NCI-H1694 (cell line): ENCODE data around the gene SYT6.
"Not testable (repeated sequence)": the region's sequence is repeated elsewhere in the genome, so short reads cannot be mapped to it uniquely, and the experiment has no call there.

Experiments used
- DNase-seq: peaks from one replicate; lab custom pipeline; 2025; lab: John Stamatoyannopoulos, UW

Gene SYT6

DNA sequence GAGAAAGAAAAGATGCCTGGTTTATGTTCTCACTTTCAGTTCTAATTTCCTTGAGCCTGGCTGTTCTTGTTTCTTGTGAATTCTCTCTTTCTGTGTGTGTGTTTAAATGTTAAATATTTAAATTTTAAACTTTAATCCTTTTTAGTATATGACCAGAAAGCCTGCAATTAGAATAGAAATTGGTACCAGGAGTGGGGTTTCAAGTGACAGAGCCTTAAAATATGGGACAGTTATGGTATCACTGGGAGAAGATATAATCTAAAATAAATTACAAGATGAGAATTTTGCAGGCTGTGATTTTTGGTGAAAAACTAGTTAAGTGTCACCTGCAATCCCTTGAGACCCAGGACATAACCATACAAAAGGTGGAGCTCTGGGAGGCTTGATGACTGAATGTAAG is 81.4 kb downstream of the SYT6 start:
- no peak for DNase-seq

- not testable (repeated sequence) for DNase-seq
These were observed 83.9 kb downstream of the SYT6 start for GRCh38 chr1:114069762-114070161.

- not testable (repeated sequence) for DNase-seq
These were observed 85.0 kb downstream of the SYT6 start for GRCh38 chr1:114068684-114069083.

DNA sequence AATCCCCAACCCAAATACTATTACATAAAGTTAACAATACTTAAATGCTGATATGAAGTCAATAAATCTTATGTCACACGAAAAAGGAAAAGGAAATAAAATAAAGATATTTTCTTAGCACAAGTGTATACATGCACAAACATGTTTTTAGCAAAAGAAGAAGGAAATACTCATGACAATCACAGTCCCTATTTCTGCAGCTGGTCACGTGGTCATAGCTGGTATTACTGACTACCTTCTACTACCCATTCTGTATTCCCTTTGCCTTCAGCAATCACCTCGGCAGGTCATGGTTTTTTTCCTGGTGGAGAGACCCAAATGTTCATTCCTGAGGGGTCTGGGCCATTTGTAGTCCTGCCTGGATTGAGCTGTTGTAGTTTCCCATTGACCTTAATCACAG is 88.0 kb downstream of the SYT6 start:
- DNase-seq, result not testable (repeated sequence)

- DNase-seq, result no peak
These were observed 90.1 kb downstream of the SYT6 start for GRCh38 chr1:114063544-114063943.

DNA sequence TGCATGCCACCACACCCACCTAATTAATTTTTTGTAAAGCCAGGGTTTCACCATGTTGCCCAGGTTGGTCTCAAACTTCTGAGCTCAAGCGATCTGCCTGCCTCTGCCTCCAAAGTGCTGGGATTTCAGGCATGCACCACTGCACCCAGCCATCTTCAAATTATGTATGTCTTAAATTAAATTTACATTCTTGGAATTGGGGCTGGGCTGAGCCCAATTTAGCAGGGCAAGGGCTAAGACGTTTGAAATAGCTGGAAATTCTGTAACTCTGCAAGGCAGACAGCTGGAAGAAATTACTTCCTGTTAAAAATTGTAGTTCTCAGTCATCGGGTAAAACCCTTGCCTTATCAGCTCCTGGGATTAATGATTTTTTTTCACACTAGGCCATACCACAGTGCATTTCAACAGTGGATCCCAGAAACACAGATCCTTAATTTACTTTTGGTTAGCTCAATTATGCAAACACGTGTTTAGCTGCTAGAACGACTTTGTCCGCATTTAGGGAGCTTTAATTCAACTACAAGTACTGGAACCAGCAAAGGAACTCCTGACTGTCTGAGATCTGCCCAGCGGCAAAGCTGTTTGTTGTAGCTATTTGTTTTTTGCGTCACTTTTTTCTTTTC is 91.1 kb downstream of the SYT6 start:
- no peak for DNase-seq

DNA sequence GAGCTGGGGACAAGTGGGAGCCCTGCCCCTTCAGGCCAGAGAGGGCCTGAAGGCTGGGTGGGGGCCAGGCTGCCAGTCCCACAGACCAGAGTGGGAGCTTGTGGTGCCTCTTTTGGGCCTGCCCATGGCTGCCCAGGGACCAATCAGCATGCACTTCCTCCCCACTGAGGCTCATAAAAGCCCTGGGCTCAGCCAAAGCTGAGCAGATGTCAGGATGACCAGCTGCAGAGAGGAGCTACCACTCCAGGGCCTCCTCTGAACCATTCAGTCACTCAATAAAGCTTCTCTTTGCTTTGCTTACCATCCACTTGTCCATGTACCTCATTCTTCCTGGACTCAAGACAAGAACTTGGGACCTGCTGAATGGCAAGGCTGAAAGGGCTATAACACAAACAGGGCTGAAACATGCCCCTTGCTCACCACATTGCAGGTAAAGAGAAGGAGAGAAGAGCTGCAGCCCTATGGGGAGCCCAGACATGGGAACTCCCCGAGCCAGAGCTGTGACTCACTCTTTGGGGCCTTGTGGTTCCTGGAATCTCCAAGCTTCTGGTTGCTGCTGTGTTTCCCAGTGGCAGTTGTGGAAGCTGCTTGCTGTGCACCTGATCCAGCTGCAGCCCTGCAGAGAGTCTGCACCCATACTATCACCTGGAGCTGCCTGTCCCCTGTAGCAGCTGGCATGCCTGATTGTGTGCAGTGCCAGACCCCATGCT is 92.4 kb downstream of the SYT6 start:
- no peak for DNase-seq

DNA sequence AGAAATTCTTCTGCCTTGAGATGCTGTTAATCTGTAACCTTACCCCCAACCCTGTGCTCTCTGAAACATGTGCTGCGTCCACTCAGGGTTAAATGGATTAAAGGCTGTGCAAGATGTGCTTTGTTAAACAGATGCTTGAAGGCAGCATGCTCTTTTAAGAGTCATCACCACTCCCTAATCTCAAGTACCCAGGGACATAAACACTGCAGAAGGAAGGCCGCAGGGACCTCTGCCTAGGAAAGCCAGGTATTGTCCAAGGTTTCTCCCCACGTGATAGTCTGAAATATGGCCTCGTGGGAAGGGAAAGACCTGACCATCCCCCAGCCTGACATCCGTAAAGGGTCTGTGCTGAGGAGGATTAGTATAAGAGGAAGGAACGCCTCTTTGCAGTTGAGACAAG is 95.4 kb downstream of the SYT6 start:
- not testable (repeated sequence) for DNase-seq

DNA sequence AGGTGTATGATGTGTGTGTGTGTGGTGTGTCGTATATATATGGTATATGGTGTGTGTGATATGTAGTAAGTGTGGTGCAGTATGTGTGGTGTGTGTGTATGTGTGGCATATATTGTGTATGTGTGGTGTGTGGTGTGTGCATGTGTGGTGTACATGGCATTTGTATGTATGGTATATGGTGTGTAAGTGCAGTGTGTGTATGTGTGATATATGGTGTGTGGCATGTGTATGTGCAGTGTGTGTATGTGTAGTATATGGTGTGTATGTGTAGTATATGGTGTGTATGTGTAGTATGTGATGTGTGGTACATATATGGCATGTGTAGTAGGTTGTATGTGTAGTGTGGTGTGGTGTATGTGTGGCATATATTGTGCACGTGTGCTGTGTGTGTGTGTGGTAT is 99.5 kb downstream of the SYT6 start:
- DNase-seq, result no peak

DNA sequence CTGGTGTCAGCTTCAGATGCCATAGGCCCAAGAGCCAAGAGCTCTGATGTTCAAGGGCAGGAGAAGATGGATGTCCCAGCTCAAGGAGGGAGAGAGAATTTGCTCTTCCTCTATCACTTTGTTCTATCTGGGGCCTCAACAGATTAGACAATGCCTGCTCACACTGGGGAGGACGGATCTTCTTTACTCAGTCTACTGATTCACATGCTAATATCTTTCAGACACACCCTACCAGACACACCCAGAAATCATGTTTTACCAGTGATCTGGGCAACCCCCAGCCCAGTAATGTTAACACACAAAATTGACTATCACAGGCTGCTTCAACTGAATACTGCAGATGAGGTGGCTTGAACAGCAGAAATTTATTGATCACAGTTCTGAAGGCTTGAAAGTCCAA is 105.4 kb downstream of the SYT6 start:
- DNase-seq, result no peak

DNA sequence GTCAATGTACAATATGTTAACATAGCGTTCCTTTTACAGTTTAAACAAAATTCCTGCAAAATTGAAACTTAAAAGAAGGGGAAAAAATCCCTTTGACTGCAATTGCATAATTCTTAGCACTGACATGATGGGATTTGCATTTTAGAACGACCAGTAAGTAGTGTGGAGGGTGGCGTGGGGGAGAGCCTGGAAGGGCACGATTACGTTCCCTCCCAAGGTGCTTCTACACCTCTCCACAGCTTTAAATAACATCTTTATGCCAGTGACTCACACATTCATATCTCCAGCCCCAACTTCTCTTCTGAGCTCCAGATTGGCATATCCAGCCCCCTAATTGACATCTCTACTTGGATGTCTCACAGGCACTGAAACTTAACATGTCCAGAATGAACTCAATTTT is 110.1 kb downstream of the SYT6 start:
- DNase-seq, result no peak

DNA sequence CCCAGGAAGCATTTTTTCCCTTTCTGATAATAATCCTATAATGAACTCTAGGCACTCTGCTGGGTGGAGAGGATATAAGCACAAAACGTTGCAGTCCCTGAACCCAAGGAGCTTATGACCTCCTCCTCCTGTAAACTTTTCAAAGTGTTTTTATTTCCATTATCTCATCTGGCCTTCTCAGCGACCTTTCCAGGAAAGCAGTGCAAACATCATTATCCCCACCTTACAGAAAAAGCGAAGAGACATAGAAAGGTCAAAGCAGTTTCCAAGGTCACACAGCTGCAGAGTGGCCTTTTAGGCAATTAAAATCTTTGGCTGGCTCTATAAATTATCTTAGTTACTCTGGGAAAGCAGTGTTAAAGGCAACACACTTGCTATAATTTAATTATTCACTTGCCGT is 110.6 kb downstream of the SYT6 start:
- no peak for DNase-seq

DNA sequence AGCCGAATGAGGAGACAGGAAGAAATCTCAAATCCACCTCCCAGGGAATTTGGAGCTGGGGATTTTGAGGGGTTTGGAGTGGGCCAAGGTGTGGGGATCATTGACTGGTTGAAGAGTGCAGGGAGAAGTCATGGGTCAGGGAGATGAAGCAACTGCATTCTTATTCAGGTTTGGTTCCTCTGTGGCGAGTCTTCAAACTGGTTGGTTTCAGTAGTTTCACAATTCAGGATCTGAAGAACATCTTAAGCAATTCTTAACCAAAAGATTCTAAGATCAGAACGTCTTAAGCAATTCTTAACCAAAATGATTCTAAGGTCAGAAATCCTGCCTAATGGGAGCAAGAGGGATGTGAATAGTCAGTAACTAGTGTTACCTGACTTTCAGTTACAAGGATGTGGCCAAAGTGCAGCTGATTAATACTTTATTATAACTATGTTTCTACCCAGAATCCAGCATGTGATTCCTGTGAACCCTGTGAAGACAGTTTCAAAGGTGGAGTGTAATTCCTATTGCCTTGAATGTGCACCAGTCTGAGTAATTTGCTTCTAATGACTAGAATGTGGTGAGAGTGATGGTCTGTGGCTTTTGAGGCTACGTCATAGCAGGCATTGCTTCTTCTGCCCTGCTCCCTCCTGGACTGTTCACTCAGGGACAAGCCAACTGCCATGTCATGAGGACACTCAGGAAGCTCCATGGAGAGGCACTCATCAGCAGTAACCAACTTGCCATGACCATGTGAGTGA is 113.2 kb downstream of the SYT6 start:
- DNase-seq, result no peak
